Measurements from ENCODE around the gene NKX2-1.
A peak's percentile ranks its signal among the peaks of the same experiment; 100 is the strongest.
"Not testable (repeated sequence)": the region's sequence is repeated elsewhere in the genome, so short reads cannot be mapped to it uniquely, and the experiment has no call there.

NKX2-1 gene

GRCh38 chr14:36519431-36520321 is at the start of gene NKX2-1:
Gene NKX2-1 (minus strand): TSS chr14:36520232. CDS start chr14:36520129, 103 bp downstream.
- no peak for DNase-seq

GRCh38 chr14:36556811-36557433 is 36.9 kb upstream of the NKX2-1 start:
- DNase-seq = peak in 1 of 2 donors; percentile 13

DNA sequence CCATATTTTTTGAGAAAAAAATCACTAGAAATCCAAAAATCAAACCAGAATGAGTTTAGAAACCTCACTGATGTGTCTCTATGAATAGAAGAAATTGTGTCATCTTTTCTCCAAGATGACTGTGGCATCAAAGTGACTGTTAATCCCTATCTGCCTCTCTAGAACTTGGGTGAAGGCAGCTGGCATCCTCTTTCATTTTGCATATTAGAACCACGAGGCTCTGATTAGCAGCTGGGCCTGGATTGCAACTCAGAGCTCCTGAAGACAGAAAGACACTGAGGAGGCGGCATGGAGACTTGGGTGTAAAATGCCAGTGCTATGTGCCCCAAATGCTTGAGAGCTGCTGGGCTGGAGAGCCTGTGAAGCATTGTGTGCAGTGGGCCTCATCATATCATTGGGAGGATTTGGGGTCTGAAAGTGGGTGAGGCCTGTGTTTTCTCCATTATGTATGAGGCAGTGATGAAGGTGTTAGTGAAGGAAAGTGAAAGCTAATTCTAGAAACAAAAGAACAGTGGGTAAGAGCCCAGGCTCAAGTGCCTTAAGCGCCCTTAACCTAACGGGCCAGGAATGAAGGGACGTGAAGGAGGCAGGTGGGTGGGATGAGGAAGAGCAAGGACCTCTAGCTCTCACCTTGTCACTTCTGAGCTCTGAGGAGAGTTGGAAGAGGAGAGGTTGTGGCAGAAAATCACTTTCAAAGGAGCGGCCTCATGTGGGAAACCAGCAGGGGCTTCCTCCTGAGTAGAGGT is 36.1 kb upstream of the NKX2-1 start:
- DNase-seq = no peak

- peak in 1 of 2 donors; percentile 4 for DNase-seq
These were observed 33.7 kb upstream of the NKX2-1 start for GRCh38 chr14:36553656-36554260.

- no peak for DNase-seq
These were observed 30.9 kb upstream of the NKX2-1 start for GRCh38 chr14:36550899-36551298.

GRCh38 chr14:36544280-36544679 is 24.2 kb upstream of the NKX2-1 start:
- DNase-seq = not testable (repeated sequence)

DNA sequence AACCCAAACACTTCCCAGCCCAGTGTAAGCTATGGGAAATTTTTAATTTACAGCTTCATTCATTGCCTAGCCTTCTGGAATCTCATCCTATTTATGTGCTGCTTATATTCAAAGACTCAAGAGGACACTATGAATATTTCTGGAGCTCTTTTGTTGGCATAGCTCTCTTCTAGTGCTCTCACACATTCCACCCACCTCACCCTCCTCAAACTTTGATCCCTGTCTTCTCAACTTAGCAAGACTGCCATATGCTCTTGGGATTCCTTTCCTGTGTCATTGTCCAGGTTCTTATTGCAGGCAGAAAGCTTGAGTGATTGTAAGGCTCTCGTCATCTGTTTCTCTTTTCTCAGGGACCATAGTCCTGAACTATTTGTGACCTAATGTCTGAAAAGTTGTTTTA is 18.0 kb upstream of the NKX2-1 start:
- DNase-seq = no peak

GRCh38 chr14:36529062-36529461 is 9.0 kb upstream of the NKX2-1 start:
- DNase-seq = no peak

- DNase-seq = no peak
These were observed 5.7 kb upstream of the NKX2-1 start for GRCh38 chr14:36525746-36526099.

DNA sequence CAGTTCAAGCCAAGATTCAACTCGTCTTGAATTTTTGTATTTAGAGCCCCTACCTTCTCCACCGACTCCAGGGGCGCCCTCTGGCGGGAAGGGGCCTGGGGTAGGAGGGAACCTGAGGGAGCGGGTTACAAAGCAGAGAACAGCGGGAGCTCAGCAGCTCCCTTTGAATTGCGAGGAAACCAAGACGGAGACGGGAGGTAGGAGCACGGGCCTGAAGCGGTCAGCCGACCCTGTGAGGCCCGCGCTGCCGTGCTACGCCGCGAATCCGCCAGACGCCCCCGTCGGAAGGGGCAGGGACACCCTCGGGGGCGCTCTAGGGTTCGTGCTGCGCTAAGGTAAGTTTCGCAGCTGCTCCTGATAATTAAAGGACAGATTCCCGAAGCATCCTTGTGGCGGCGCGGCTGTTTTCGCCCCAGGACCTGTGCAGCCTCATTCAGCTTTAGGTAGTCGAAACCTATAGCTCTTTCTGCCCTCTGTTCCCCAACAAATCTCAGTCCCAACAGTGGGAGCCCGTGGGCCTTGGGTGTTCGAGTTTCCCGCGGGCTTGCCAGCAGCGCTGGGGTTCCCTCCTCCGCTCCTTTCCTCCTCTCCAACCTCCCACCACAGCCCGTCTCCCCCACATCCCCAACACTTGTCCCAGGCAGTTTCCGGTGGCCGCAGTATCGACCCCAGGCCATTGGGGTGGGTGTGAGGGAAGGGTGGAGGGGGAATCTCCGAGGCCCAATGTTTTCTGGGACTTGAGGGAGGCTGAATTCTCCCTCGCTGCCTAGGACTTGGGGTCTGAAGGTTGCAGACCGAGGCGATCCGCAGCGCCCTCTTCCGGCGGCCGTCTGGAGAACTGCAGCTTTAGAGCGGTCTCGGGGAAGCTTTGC is 5.1 kb upstream of the NKX2-1 start:
- DNase-seq = no peak

DNA sequence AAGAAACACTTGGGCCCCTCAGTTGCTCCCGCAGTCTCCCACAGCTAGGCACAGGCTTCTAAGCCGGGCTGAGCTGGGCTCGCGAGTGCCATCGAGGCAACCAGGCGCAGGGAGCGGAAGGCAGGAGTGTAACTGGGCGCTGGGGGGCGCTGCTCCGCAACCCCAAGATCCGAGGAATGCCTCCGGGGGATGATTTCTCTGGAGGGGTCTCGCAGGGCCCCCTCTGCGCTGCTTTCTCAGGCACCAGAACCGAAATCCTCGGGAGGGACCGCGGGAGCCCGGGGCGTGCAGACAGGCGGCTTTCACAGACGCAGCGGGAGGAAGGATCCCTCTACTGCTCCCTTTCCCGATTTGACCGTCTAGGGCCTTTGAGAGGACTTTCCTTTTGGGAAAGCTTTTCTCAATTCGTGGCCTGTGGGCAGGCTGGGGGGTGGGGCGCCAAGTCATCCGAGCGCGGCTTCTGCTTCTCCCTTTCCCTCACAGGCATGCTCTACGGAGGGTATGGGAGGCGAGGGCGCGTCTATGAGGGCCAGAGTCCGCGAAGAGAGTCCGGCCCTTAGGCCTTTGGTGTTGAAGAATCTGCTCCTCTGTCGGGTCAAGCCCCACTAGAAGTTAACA is 4.3 kb upstream of the NKX2-1 start:
- DNase-seq = no peak

DNA sequence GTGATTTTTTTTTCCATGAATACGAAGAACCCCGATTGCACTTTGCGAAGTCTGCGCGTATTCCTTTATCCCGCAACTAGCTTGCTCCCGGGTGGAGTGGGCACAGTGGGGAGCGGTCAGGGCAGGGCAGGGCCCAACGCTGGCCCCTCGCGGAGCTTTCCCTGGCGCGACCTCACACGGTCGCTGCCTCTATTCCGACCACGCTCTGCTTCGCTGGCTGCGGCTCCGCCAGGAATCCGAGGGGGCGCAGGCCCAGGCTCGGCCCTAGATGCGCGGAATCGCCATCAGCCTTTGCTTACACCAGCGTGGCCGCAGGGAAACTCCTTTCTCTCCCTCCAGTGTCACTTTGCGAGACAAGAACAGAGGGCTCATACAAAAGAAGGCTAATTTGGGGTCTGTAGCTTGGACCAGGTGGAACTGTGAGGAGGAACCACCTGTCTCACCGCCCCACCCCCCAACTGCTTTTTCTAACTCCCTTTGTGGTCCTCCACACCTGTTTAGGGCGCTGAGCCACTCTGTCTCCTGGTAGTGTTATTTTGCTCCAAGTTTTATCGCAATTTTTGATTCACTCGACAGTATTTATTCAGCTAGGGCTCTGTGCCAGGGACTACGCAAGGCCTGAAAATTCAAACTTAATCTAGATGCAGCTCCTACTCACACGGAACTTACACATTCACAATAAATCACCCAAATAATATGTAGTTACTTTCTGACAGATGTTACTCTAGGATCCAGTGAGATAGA is 3.1 kb upstream of the NKX2-1 start:
- DNase-seq = no peak

- no peak for DNase-seq
These were observed 2.4 kb upstream of the NKX2-1 start for GRCh38 chr14:36522347-36522971.

DNA sequence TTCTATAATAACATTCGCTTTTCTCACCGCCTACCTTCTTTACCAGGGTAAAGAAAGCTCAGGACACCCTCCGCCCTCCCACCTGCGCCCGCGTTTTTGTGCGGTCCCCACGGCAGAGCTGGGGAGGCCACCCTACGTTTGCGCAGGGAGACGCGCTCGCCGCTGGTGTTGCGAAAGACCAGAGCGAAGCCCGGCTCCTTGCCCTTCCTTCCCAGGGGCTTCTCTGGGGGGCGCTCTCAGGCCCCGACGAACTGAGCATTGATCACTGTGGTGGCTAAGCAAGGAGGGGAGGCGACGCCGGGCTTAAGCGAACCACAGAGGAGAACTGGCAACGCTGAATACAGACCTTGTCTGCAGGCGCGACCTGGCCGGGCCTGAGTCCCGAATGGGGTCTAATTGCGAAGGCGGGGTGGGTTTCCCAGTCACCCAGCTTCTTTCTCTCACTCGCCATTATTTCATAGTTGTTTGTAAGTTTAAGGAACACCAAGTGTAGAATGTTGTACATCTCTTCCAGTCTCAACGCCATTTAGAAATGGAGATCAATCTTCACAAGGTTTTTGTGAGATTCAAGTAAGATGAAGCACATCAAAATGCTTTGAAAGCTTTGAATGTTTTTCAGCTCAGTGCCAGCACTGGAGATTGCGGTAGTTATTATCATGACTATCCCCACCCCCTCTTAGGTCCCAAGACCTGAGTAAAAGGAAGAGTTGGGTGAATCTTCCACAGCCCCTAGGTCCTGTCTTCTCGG is 1.7 kb upstream of the NKX2-1 start:
- no peak for DNase-seq

DNA sequence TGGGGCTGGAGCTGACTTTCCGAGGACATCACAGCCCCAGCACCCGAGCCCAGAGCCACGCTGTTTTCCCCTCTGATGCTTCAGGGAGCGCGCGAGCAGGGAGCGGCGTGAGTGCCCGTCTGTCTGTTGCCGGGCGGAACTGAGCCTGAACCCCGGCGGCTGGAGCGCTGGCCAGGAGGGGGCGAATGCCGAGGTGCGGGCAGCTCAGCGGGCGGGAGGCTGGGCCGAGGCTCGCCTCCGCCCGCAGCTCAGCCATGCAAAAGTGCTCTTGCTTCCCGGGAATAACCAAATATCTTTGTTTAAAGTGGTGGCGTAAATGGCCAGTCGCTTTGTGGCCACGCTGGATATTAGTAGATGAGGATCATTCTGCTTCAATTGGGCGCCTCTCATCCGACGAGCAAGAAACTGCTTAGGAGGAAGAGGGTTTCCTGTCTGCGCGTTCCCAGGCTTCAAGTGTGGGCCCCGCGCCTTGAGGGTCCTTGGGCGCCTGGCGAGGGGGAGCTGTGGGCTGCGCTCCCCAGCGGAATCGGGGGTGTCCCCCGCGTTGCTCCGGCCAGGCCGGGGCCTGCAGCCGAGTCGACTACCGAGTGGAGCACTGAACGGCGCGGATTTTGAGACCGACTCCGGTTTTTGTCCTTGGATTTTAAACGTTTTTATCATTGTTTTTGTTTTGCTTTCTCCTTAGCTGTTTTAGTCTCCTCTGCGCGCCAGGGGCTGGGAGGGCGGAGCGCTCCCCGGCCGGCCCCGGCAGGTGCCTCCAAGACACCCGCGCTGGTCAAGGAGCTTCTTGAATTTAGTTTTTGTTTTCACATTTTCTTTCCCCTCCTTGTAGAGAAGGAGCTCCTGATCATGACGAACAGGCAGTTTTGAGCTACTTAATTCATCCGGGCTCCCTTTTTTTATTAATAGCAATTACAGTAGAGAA is 831 bp upstream of the NKX2-1 start:
- no peak for DNase-seq

GRCh38 chr14:36518586-36519430 is 1.2 kb downstream of the NKX2-1 start:
- no peak for DNase-seq

GRCh38 chr14:36518031-36518585 is 1.9 kb downstream of the NKX2-1 start:
- no peak for DNase-seq
